Liver (tissue), 9 donors: ENCODE measurements around the gene ROR1. TPM values are rescaled to one million over a fixed set of nuclear protein-coding genes. Genes with fewer than 3 reads are reported as not detected.

Experiments
- DNase-seq: peaks from one replicate; pipeline ENCODE4 v3.0.0-alpha.2; 2017; ENCODE audit warnings: low spot score
- H3K27ac ChIP-seq, 2 donors: one replicate each; pipeline ENCODE4 v1.7.0; 2013; ENCODE audit warnings: inconsistent platforms in 2 of 2, low read length in 2 of 2, control low read depth in 1 of 2, low read depth in 1 of 2, mild to moderate bottlenecking in 1 of 2
- H3K27me3 ChIP-seq, 4 donors: one replicate each; pipeline versions ENCODE4 v1.6.1 to v1.7.0; 2013; ENCODE audit warnings: low read length in 3 of 4, inconsistent platforms in 1 of 4, mild to moderate bottlenecking in 1 of 4, moderate library complexity in 1 of 4; ENCODE audit not compliant: control insufficient read depth in 4 of 4, insufficient read depth in 4 of 4
- H3K36me3 ChIP-seq, 4 donors: one replicate each; pipeline versions ENCODE4 v1.6.1 to v1.7.0; 2013; ENCODE audit warnings: low read length in 3 of 4, mild to moderate bottlenecking in 3 of 4, low read depth in 1 of 4, moderate library complexity in 1 of 4; ENCODE audit not compliant: control insufficient read depth in 4 of 4, insufficient read depth in 3 of 4
- H3K4me1 ChIP-seq, 4 donors: one replicate each; pipeline versions ENCODE4 v1.6.1 to v1.7.0; 2013; ENCODE audit warnings: low read length in 3 of 4, mild to moderate bottlenecking in 3 of 4, moderate library complexity in 1 of 4; ENCODE audit not compliant: control insufficient read depth in 4 of 4, insufficient read depth in 4 of 4
- H3K4me3 ChIP-seq, 3 donors: one replicate each; pipeline versions ENCODE4 v1.6.1 to v1.7.0; 2013; ENCODE audit warnings: low read length in 3 of 3, control low read depth in 1 of 3, low read depth in 1 of 3, mild to moderate bottlenecking in 1 of 3
- H3K9ac ChIP-seq, 2 donors: one replicate each; pipeline ENCODE4 v1.7.0; 2013; ENCODE audit warnings: low read length in 2 of 2, mild to moderate bottlenecking in 2 of 2, moderate library complexity in 2 of 2, control low read depth in 1 of 2, low read depth in 1 of 2
- H3K9me3 ChIP-seq, 4 donors: one replicate each; pipeline versions ENCODE4 v1.6.1 to v1.7.0; 2013; ENCODE audit warnings: low read length in 3 of 4; ENCODE audit not compliant: control insufficient read depth in 4 of 4
- EGR1 ChIP-seq, 2 donors: IDR thresholded peaks; 2 replicates each; pipeline ENCODE4 v1.6.1; 2016 to 2018; ENCODE audit warnings: antibody characterized with exemption in 2 of 2, low read depth in 2 of 2
- FOXA2 ChIP-seq: IDR thresholded peaks from 2 replicates; pipeline ENCODE4 v1.6.1; 2016; ENCODE audit warnings: antibody characterized with exemption
- GABPA ChIP-seq, 2 donors: IDR thresholded peaks in 1 of 2; conservative IDR thresholded peaks in 1 of 2; 2 replicates each; pipeline ENCODE4 v1.6.1; 2016; ENCODE audit warnings: antibody characterized with exemption in 2 of 2, mild to moderate bottlenecking in 1 of 2, moderate library complexity in 1 of 2
- HNF4A ChIP-seq, 2 donors: conservative IDR thresholded peaks; 2 replicates each; pipeline ENCODE4 v1.6.1; 2016; ENCODE audit warnings: antibody characterized with exemption in 2 of 2, mild to moderate bottlenecking in 2 of 2
- HNF4G ChIP-seq: IDR thresholded peaks from 2 replicates; pipeline ENCODE4 v1.6.1; 2016; ENCODE audit warnings: antibody characterized with exemption
- JUND ChIP-seq, 2 donors: IDR thresholded peaks; 2 replicates each; pipeline ENCODE4 v1.6.1; 2016; ENCODE audit warnings: antibody characterized with exemption in 2 of 2
- NR2F2 ChIP-seq: IDR thresholded peaks from 2 replicates; pipeline ENCODE4 v1.6.1; 2016; ENCODE audit warnings: antibody characterized with exemption
- RXRA ChIP-seq, 2 donors: IDR thresholded peaks; 2 replicates each; pipeline ENCODE4 v1.6.1; 2017 to 2018; ENCODE audit warnings: antibody characterized with exemption in 2 of 2, mild to moderate bottlenecking in 1 of 2
- SP1 ChIP-seq: IDR thresholded peaks from 2 replicates; pipeline ENCODE4 v1.6.1; 2018; ENCODE audit warnings: antibody characterized with exemption, mild to moderate bottlenecking
- TAF1 ChIP-seq: conservative IDR thresholded peaks from 2 replicates; pipeline ENCODE4 v1.6.1; 2016; ENCODE audit warnings: antibody characterized with exemption, mild to moderate bottlenecking
- YY1 ChIP-seq: IDR thresholded peaks from 2 replicates; pipeline ENCODE4 v1.6.1; 2016; ENCODE audit warnings: antibody characterized with exemption, mild to moderate bottlenecking
- WGBS: extraction: QIAGEN DNeasy Blood & Tissue Kit; methylation state at CpG from one replicate; pipeline ENCODE4 v1.1.7; 2013; 5-methylcytosine and 5-hydroxymethylcytosine counted together
- polyA plus RNA-seq, 2 donors: library from polyadenylated mRNA; stranded (reverse) in 1 of 2; unstranded in 1 of 2; fragments of 200-250 nt in 1 of 2; fragments of >200 nt in 1 of 2; fragmentation: Nextera tagmentation in 1 of 2; extraction: Ambion mirVana in 1 of 2; gene quantifications; one replicate each; pipeline versions ENCODE4 v1.2.1 to v1.2.3, GENCODE V29; 2013 to 2015
- total RNA-seq, 2 donors: library from RNA; depleted of rRNA; stranded (reverse); fragments of >200 nt; gene quantifications; one replicate each; pipeline ENCODE4 v1.2.3, GENCODE V29; 2014
- TF ChIP-seq, protein P1 (sequence below): IDR thresholded peaks from 2 replicates; pipeline ENCODE4 v1.6.1; 2016; ENCODE audit warnings: antibody characterized with exemption
- TF ChIP-seq, protein P2 (sequence below): IDR thresholded peaks from 2 replicates; pipeline ENCODE4 v1.6.1; 2016; ENCODE audit warnings: antibody characterized with exemption, mild to moderate bottlenecking
- TF ChIP-seq, protein P3 (sequence below): fragments of 150-350 bp; IDR thresholded peaks from 2 replicates; pipeline ENCODE4 v1.5.1; 2017; ENCODE audit warnings: improper control_type of control experiment, low read depth, low read length; ENCODE audit not compliant: missing input control
- donor health status: healthy.
- donor health status: healthy.
- donor health status: healthy.
- donor health status: healthy.
- donor health status: healthy.

The ROR1 gene
- total and polyA plus RNA-seq, 4 donors: 0.15 to 0.98 (median 0.37) TPM

DNA sequence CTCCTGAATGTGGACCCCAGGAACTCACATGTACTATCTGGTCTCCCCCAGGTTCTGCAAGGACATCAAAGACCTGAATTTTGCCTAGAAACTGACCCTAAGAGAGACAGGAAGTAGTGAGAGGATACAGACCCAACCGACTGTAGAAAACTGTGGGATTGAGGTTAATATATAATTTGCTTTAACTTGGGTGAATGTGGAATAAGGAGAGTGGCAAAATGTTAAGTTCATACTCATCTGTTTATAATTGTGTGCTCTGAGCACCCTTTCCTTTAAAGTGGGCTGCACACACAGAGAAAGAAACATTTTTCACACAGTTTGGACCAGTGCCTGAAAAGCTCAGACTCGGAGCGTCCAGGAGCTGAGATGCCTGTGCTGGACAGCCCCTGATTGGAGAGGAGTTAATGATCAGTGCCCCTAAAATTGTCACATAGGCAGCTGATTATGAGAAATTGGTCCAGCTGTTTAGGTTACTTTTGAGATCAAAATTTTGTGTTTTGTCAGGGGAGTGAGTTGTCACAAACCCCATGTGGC, 37.2 kb downstream of the ROR1 start:
- Histone ChIP-seq H3K4me3 (no peak overlapping the region), H3K4me1 (no peaks in the 10 kb centered on the region), H3K9me3 (peaks cover 0 to 4% (median 0%) of the 10 kb centered on the region in 4 donors), H3K27ac (no peak overlapping the region), H3K9ac (no peak overlapping the region), H3K27me3 (no peaks in the 10 kb centered on the region), H3K36me3 (no peaks in the 10 kb centered on the region)
- no peak for DNase-seq
- WGBS: 79% methylated on average over 3 of the region's 3 CpGs
- TF ChIP-seq FOXA2 (no peak), RXRA (IDR thresholded peaks at IDR 0.05) (no peak), HNF4A (conservative IDR thresholded peaks at IDR 0.05) (no peak), GABPA (IDR thresholded peaks at IDR 0.05 in 1 of 2, conservative IDR thresholded peaks at IDR 0.05 in 1 of 2) (no peak), HNF4G (no peak), TAF1 (no peak), YY1 (no peak), EGR1 (IDR thresholded peaks at IDR 0.05; ENCODE audit: low read depth in 2 of 2) (no peak), NR2F2 (no peak)
- TF ChIP-seq, protein P1, sequence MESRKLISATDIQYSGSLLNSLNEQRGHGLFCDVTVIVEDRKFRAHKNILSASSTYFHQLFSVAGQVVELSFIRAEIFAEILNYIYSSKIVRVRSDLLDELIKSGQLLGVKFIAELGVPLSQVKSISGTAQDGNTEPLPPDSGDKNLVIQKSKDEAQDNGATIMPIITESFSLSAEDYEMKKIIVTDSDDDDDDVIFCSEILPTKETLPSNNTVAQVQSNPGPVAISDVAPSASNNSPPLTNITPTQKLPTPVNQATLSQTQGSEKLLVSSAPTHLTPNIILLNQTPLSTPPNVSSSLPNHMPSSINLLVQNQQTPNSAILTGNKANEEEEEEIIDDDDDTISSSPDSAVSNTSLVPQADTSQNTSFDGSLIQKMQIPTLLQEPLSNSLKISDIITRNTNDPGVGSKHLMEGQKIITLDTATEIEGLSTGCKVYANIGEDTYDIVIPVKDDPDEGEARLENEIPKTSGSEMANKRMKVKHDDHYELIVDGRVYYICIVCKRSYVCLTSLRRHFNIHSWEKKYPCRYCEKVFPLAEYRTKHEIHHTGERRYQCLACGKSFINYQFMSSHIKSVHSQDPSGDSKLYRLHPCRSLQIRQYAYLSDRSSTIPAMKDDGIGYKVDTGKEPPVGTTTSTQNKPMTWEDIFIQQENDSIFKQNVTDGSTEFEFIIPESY: no peak
- TF ChIP-seq, protein P2, sequence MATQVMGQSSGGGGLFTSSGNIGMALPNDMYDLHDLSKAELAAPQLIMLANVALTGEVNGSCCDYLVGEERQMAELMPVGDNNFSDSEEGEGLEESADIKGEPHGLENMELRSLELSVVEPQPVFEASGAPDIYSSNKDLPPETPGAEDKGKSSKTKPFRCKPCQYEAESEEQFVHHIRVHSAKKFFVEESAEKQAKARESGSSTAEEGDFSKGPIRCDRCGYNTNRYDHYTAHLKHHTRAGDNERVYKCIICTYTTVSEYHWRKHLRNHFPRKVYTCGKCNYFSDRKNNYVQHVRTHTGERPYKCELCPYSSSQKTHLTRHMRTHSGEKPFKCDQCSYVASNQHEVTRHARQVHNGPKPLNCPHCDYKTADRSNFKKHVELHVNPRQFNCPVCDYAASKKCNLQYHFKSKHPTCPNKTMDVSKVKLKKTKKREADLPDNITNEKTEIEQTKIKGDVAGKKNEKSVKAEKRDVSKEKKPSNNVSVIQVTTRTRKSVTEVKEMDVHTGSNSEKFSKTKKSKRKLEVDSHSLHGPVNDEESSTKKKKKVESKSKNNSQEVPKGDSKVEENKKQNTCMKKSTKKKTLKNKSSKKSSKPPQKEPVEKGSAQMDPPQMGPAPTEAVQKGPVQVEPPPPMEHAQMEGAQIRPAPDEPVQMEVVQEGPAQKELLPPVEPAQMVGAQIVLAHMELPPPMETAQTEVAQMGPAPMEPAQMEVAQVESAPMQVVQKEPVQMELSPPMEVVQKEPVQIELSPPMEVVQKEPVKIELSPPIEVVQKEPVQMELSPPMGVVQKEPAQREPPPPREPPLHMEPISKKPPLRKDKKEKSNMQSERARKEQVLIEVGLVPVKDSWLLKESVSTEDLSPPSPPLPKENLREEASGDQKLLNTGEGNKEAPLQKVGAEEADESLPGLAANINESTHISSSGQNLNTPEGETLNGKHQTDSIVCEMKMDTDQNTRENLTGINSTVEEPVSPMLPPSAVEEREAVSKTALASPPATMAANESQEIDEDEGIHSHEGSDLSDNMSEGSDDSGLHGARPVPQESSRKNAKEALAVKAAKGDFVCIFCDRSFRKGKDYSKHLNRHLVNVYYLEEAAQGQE: no peak

DNA sequence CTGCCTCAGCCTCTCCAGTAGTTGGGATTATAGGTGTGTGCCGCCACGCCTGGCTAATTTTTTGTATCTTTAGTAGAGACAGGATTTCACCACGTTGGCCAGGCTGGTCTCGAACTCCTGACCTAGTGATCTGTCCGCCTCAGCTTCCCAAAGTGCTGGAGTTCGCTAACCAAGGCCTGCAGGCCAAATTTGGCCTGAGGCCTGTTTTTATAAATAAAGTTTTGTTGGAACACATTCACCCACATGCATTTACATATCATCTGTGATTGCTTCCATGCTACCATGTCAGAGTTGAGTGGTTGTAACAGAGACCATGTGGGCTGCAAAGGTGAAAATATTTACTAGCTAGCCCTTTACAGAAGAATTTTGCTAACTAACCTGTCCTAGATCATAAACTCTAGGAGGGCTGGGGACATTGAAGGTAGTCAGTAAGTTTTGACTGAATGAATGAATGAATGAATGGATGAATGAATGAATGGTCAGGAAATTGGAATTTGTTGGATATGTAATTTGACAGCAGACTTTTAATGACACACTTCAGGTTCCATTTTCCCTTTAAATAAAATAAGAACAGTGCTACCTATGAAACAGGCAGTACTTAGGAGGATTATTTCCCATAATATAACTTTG, 38.4 kb downstream of the ROR1 start:
- peaks cover 0 to 4% (median 0%) of the 10 kb centered on the region in 4 donors for H3K9me3 ChIP-seq
- DNase-seq: no peak
- H3K27me3 ChIP-seq: no peaks in the 10 kb centered on the region
- WGBS: 96% methylated on average over 6 of the region's 6 CpGs
- no peaks in the 10 kb centered on the region for H3K4me1 ChIP-seq
- no peak overlapping the region for H3K9ac ChIP-seq
- no peak overlapping the region for H3K27ac ChIP-seq
- no peak overlapping the region for H3K4me3 ChIP-seq
- TF ChIP-seq, protein P3, sequence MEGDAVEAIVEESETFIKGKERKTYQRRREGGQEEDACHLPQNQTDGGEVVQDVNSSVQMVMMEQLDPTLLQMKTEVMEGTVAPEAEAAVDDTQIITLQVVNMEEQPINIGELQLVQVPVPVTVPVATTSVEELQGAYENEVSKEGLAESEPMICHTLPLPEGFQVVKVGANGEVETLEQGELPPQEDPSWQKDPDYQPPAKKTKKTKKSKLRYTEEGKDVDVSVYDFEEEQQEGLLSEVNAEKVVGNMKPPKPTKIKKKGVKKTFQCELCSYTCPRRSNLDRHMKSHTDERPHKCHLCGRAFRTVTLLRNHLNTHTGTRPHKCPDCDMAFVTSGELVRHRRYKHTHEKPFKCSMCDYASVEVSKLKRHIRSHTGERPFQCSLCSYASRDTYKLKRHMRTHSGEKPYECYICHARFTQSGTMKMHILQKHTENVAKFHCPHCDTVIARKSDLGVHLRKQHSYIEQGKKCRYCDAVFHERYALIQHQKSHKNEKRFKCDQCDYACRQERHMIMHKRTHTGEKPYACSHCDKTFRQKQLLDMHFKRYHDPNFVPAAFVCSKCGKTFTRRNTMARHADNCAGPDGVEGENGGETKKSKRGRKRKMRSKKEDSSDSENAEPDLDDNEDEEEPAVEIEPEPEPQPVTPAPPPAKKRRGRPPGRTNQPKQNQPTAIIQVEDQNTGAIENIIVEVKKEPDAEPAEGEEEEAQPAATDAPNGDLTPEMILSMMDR: no peak
- TF ChIP-seq SP1 (no peak), JUND (IDR thresholded peaks at IDR 0.05) (no peak), GABPA (IDR thresholded peaks at IDR 0.05 in 1 of 2, conservative IDR thresholded peaks at IDR 0.05 in 1 of 2) (no peak), FOXA2 (no peak), YY1 (no peak), RXRA (IDR thresholded peaks at IDR 0.05) (no peak)
- TF ChIP-seq, protein P2: no peak
- TF ChIP-seq, protein P1: no peak
- H3K36me3 ChIP-seq: no peaks in the 10 kb centered on the region
